Mammary epithelial cell (primary cell): ENCODE results near the gene SPEF2.

Experiments
- CTCF ChIP-seq, 2 donors: IDR thresholded peaks in 1 of 2; conservative IDR thresholded peaks in 1 of 2; 2 replicates each; pipeline ENCODE4 v1.5.1; 2011 to 2012; ENCODE audit warnings: inconsistent platforms in 2 of 2, low read length in 2 of 2, mild to moderate bottlenecking in 2 of 2, control low read depth in 1 of 2, low read depth in 1 of 2; ENCODE audit not compliant: insufficient read depth in 1 of 2; ENCODE audit errors: extremely low read depth in 1 of 2
- EZH2 ChIP-seq: IDR thresholded peaks from 2 replicates; pipeline ENCODE4 v1.6.1; 2012; ENCODE audit warnings: low read length, inconsistent platforms, borderline replicate concordance

GRCh38 chr5:35668794-35669193 is 51.1 kb downstream of the SPEF2 start:
- TF ChIP-seq CTCF (conservative IDR thresholded peaks at IDR 0.05 in 1 of 2, IDR thresholded peaks at IDR 0.05 in 1 of 2; ENCODE audit: extremely low read depth in 1 of 2, insufficient read depth in 1 of 2, low read depth in 1 of 2, low read length in 2 of 2): no peak
- TF ChIP-seq EZH2: no peak
